GM18858 (cell line): Measurements from ENCODE around the gene THUMPD3.

Experiments used
- ATAC-seq: cut with Tn5 transposase; IDR thresholded peaks from one replicate; pipeline ENCODE4 v1.9.1; 2021; ENCODE audit not compliant: unreplicated experiment

Gene THUMPD3

GRCh38 chr3:9415485-9416138 lies 52.8 kb downstream of the THUMPD3 start:
- ATAC-seq, result no peak

GRCh38 chr3:9416139-9416780 lies 53.4 kb downstream of the THUMPD3 start:
- ATAC-seq, result no peak

GRCh38 chr3:9420850-9421549 lies 58.1 kb downstream of the THUMPD3 start:
- ATAC-seq, result no peak

- ATAC-seq, result no peak
Observed at GRCh38 chr3:9422712-9423424, 60.0 kb downstream of the THUMPD3 start.

- ATAC-seq, result no peak
Observed at GRCh38 chr3:9428411-9428810, 65.6 kb downstream of the THUMPD3 start.

GRCh38 chr3:9430733-9431132 lies 67.9 kb downstream of the THUMPD3 start:
- ATAC-seq, result no peak

GRCh38 chr3:9433627-9434521 lies 71.0 kb downstream of the THUMPD3 start:
- no peak for ATAC-seq

GRCh38 chr3:9435316-9435715 lies 72.5 kb downstream of the THUMPD3 start:
- no peak for ATAC-seq
